Umbilical cord (tissue), 2 donors: ENCODE data around the gene ASF1B. TPM values are rescaled to one million over a fixed set of nuclear protein-coding genes. Genes with fewer than 3 reads are reported as not detected.
A peak's percentile ranks its signal among the peaks of the same experiment; 100 is the strongest.
"Not testable (repeated sequence)": the region's sequence is repeated elsewhere in the genome, so short reads cannot be mapped to it uniquely, and the experiment has no call there.

Experiments
- DNase-seq: peaks from one replicate; pipeline ENCODE4 v3.0.0-alpha.2; 2015; ENCODE audit warnings: low spot score
- total RNA-seq: library from RNA; depleted of rRNA; stranded (reverse); fragments of >200 nt; gene quantifications from one replicate; pipeline ENCODE4 v1.2.3, GENCODE V29; 2014; ENCODE audit warnings: low replicate concordance; ENCODE audit not compliant: insufficient read depth

Gene ASF1B
- total RNA-seq = 0.48 TPM

DNA sequence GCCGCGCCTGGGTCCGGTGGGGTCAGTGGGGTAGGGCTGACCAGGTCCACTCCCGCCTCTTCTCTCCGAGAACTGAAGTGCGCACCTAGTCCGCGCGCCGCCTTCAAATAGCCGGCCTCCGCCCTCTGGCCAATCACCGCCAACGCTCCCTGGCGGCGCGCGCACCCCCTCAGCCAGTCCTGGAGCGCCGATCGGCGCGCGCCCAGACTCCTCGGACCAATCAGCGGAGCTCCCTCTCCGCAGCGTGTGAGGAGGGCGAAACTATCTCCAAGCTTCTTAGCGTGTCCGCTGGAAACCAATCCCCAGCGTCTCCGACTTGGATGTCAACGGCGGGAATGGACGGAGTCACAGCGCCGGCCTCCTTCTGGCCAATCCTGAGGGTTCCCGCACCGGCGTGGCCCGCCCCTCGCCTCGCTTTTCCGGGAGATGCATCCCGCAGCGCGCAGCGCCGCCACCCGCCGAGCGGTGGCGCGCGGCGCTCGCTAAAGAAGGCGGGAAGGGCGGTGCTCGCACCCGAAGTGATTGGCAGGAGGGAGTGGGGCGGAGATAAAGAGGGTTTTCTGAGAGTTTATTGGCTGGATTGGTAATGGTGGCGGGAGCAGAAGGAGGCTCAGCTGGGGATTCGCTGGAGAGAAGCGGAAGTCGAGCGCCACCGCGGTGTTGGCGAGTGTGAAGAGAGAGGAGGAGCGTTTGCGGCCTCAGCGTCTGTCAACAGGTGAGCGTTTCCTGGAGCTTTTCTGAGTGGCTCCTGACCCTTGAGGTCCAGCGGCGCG, at the start of gene ASF1B:
Gene ASF1B, minus strand, starts transcription at position 81 of the 773 bp plus-strand sequence. CDS start 133 bp downstream, outside the sequence.
- DNase-seq = peak; percentile 100

GRCh38 chr19:14185691-14186090, 49.3 kb upstream of the ASF1B start:
- not testable (repeated sequence) for DNase-seq

DNA sequence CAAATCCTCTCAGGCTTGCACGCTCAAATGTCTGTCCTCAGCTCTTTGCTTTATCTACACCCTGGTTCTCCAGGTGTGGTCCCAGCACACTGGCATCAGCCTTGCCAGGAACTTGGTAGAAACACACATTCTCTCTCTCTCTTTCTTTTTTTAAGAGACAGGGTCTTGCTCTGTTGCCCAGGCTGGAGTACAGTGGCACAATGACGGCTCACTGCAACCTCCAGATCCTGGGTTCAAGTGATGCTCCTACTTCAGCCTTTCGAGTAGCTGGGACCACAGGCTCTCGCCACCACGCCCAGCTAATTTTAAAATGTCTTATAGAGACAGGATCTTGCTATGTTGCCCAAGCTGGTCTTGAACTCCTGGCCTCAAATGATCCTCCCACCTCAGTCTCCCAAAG, 48.8 kb upstream of the ASF1B start:
- no peak for DNase-seq

GRCh38 chr19:14183741-14184350, 47.5 kb upstream of the ASF1B start:
- DNase-seq = no peak

DNA sequence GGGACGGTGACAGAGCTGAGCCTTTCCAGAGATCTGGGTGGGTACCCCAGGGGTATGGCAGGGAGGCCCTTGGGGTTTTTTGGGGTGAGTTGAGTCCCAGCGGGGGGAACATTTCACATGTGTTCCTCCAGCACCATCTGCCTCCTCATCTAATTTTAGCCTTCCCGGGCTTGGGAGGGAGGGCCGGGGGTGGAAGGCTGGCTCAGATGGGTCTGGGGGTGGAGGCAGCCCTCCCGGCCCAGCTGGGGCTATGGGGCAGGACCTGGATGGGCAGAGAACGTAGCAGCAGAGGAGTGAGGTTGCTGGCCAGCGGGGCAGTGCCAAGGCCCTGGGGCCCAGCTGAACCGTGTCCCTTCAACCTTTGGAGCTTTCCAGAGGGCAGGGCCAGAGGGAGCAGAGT, 46.1 kb upstream of the ASF1B start:
- DNase-seq = no peak

DNA sequence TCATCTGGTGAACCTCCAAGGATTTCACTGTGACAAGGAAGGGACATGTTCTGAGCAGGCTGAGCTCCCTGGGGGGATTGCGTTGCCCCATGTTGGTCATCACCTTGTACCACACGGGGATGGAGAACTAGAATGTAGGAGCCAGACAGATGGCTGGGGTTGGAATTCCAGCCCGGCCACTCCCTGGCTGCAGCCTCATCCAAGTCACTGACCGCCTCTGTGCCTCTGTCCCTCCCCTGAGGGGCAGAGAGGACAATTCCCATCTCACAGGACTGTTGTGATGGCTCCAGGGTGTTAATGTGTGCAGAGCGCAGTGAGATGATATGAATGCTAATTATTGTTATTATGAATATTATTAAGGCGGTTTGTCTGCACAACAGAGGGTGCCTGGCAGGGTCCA, 45.5 kb upstream of the ASF1B start:
- no peak for DNase-seq

DNA sequence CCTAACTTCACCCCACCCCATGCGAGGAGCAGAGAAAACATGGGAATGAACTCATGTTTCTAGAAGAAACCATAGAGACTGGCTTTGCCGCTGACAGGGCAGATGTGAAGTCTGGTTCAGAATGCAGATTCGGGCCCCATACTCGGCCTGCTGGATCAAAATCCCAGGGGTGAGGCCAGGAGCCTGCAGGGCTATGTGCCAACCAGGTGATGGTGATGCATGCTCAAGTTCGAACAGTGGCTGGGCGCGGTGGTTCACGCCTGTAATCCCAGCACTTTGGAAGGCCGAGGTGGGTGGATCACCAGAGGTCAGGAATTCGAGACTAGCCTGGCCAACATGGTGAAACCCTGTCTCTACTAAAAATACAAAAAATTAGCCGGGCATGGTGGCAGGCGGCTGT, 44.8 kb upstream of the ASF1B start:
- not testable (repeated sequence) for DNase-seq

DNA sequence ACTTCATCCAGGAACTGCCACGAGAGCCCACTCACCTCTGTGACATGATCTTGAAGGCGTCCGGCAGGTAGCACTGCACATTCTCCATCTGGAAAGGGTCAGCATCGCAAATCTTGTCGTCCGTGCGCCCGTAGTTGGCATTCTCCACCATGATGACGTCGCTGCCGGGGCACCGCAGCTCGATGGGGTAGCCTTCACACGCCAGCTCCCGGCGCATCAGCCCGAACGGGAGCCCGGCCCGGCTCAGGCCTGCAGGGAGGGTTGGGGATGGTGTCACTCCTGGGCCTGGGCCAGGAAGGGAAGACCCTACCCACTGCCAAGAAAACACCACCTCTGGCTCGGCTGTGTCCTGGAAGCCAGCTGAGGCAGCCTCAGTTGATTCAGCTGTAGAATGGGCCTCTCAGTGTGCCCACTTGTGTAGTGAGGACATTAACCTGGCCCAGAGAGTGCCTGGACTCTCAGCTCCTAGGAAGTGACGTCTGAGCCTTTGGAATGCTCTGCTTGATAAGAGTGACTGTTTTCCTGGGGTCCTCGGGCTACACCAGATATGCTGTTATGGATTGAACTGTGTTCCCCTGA, 41.2 kb upstream of the ASF1B start:
- DNase-seq = no peak

- DNase-seq = no peak
Observed at GRCh38 chr19:14175351-14175792, 39.0 kb upstream of the ASF1B start.

DNA sequence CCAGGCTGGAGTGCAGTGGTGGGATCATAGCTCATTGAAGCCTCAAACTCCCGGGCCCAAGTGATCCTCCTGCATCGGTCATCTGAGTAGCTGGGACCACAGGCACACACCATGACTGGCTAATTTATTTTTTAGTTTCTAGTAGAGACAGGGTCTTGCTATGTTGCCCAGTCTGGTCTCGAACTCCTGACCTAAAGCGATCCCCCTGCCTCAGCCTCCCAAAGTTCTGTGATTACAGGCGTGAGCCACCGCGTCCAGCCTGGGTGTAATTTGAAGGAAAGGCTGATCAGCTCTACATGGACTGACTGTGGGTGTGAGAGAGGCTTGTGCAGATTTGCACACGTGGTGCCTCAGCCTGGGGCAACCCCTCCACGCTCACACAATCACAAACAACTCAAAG, 38.5 kb upstream of the ASF1B start:
- DNase-seq = no peak

DNA sequence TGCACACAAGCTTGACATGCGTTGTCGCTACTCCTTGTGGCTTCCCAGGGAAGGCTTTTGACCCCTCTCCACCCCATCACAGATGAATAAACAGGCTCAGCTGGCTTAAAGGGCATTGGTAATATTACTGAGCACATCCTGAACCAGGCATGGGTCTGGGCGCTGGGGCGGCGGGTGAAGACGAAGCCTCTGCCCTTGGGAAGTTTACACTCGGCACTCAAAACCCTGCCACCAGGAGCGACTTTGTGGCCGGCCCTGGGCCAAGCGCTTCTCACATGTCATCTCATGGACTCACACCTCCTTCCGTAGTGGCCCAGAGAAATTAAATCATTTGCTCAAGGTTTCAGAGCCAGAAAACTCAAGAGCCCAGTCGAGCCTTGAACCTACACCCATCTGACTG, 32.6 kb upstream of the ASF1B start:
- no peak for DNase-seq

- DNase-seq = no peak
Observed at GRCh38 chr19:14168259-14168972, 32.0 kb upstream of the ASF1B start.

GRCh38 chr19:14167576-14168138, 31.3 kb upstream of the ASF1B start:
- peak; percentile 81 for DNase-seq

- peak; percentile 30 for DNase-seq
Observed at GRCh38 chr19:14166999-14167575, 30.7 kb upstream of the ASF1B start.

DNA sequence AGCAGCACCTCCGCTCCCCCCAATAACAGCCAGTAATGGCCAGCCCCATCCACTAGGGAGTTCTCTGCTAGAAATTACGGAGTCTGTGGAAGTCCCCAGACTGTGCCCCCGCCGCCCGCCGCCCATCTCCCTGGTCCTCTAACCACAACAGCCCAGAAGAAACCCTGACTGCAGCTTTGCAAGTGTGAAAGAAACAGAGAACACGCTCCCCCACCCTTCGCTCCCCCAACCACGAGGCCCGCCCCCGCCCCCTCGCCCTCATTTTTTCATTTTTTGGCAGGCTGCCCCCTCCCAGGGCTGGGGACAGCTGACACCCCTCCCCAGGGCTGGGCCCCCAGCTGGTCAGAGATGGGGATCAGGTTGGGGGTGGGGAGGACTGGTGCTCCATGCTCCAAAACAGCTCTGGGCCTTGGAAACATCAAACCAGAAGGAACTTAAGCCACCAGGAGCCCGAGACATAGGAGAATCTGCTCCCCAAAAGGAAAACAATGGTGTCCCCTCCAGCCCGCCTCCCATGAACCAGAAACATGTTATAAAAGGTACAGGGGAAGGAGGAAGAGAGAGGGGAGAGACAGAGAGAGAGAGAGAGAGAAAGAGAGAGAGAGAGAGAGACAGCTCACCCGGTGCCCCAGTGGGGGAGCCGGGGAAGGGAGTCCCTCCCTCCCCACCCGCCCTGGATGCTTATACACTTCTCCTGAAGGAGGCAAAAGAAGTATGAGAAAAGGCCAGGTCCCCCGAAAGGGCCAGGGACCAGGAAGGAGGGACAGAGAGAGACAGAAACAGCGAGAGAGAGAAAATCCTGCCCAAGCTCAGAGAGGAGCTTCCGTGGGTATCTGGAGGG, 29.8 kb upstream of the ASF1B start:
- peak; percentile 71 for DNase-seq

DNA sequence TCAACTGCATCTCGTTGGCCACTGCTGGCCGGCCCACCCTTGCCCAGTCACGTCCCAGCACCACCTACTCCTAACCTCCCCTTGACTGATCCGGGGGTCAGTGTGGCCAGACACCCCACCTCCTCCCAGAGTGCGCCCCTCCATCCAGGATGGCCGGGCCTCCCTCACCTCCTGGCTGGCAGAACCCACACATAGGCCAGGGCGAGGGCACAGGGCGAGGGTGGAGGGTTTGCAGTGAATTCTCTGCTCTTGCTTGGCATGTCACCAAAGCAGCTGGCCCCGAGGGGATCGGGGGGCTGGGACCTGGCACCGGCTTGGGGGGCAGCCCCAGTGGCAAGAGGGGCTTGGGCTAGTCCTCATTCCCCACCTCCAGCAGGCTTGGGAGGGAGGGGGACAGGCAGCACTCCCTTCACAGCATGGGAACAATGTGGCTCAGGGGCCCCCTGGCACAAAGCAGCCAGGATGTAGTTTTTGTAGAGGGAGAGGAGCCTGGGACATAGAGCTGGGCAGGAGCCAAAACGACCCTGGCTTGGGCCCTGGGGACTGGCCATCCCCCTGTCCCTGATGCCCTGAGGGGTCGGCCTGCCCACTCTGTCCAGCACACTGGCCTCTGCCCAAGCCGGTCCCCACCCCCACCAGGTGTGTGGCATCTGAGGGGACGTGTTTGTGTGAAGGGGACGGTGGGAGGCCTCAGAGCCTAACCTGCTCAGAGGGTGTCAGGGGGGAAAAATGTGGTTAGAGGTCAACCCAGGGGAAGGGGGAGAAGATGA, 28.5 kb upstream of the ASF1B start:
- no peak for DNase-seq

GRCh38 chr19:14164082-14164481, 27.7 kb upstream of the ASF1B start:
- DNase-seq = no peak

DNA sequence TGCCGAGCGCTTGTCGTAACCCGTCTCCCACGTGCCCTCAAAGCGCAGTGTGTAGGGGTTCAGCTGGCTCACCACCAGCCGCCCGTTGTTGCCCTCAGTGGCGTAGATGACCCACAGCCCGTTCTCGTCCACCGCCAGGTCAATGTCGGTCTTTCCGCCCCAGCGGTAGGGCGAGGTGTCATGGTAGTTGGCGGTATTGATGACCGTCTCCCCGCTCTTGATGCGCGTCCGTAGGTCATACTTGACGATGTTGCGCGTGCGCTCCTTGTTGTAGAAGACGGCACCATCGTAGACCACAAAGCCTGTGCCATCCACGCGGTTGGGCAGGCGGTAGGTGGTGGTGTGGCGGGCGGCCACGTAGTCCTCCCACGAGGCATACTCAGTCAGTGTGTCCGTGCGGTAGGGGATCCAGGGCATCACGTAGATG, 26.5 kb upstream of the ASF1B start:
- no peak for DNase-seq

DNA sequence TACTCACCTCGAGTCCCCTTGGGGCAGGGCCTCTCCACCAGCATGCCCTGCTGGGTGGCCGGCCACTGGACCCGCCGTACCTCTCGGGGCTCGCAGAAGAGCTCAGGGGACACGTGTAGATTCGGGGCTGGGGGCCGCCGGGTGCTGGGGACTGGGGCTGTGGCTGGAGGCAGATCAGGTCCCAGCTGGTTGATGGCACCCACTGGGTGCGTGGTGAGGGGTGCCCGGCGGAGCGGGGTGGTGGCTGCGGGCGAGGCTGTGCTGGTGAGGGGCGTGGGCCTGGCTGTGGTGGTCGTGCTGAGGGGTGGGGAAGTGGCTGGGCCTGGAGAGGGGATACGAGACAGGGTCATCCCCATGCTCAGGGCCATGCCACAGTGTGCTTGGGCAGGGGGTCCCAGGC, 24.9 kb upstream of the ASF1B start:
- no peak for DNase-seq
